CD4-positive, alpha-beta T cell treated with Interleukin-17A for 4 hours (primary cell): Measurements from ENCODE around the gene LYPD5.

Experiments
- DNase-seq: peaks from one replicate; pipeline ENCODE4 v3.0.0-alpha.2; 2020; ENCODE audit warnings: mixed read lengths

The LYPD5 gene

GRCh38 chr19:43749898-43750297, 52.3 kb downstream of the LYPD5 start:
- DNase-seq = no peak

- DNase-seq = no peak
Observed at GRCh38 chr19:43749152-43749551, 53.1 kb downstream of the LYPD5 start.

GRCh38 chr19:43748685-43749084, 53.6 kb downstream of the LYPD5 start:
- DNase-seq = no peak

GRCh38 chr19:43748205-43748594, 54.0 kb downstream of the LYPD5 start:
- DNase-seq = no peak

GRCh38 chr19:43747557-43748204, 54.6 kb downstream of the LYPD5 start:
- DNase-seq = no peak
